Right ventricle myocardium inferior (tissue), 1 donor: ENCODE results near the gene C10orf95. TPM values are rescaled to one million over a fixed set of nuclear protein-coding genes. Genes with fewer than 3 reads are reported as not detected.
"Not testable (repeated sequence)": the region's sequence is repeated elsewhere in the genome, so short reads cannot be mapped to it uniquely, and the experiment has no call there.

ENCODE experiments used
- ATAC-seq: fragments of 200-7000 bp; cut with Tn5 transposase; one replicate; pipeline ENCODE4 v1.9.1; 2020; ENCODE audit warnings: mild to moderate bottlenecking, moderate library complexity
- DNase-seq: peaks from one replicate; pipeline ENCODE4 v3.0.0; 2021; ENCODE audit errors: missing footprints
- intact Hi-C: fragments of 100-400 bp; cut with DNase I; formaldehyde crosslinking; loops from one replicate; pipeline ENCODE4 v1.11.0; 2022
- total RNA-seq: library from RNA; stranded (reverse); fragmentation: NEBNext Ultra II Directional; extraction: Animal tissue kit (Norgen Biotek cat#: 25700); gene quantifications from one replicate; pipeline ENCODE4 v1.2.1, GENCODE V29; 2021
- donor health status: DM: no; HTN: yes; CAD: no; lungs with severe emphysema.

The C10orf95 gene
- total RNA-seq, 1 donor from 2014 or later = not detected

DNA sequence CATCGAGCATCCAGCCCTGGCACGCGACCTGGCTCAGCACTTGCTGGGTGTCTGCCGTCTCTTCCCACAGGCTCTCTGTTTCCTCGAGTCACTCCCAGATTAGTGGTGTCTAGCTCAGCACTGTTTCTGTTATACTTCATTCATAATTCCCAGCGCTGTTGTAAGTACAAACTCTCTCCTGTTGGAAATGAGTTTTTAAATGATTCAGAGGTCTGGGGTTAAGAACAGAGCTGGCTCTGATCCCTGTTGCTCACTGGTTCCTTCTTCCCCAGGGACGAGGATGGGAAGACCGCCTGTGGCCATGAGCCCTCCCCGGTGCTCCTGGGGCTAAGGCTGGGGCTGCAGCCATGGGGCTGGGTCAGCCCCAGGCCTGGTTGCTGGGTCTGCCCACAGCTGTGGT lies 17.3 kb upstream of the C10orf95 start:
- intact Hi-C loops = no loop called here
- DNase-seq = no peak
- ATAC-seq = peak; percentile 41

DNA sequence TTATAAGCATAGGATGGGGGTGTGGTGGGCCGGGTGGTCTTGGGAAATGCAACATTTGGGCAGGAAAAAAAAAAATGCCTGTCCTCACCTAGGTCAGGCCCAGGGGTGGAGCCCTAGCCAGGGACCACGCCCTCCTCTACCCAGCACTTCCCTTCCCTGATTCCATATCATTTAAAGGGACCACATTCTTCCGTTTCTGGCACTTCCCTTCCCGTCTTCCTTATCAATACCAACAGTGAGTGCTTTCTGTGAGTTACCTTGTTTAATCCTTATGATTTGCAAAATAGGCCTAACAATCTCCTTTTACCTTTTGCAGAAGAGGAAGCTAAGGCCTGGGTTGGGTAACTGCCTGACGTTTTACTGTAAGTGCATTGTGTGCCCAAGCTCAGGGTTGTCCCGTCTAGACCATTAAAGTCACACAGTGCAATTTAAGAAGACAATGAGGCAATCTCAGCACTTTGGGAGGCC lies 16.7 kb upstream of the C10orf95 start:
- ATAC-seq (no peak), DNase-seq (no peak)
- intact Hi-C loops = no loop called here

DNA sequence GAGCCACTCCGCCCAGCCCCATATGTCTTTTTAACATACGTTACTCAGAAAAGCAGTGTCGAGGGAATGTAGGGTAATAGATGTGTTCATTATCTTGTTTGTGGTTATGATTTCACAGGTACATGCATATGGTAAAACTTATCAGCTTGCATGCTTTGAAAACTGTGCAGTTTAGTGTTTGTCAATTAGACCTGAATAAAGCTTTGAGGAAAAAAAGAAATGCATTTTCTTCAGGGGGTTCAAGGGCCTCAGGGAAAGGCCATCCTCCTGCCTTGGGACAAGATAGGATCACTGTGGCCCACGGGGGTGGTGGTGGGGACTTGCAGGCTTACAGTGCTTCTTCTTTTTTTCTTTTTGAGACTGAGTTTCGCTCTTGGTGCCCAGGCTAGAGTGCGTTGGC lies 16.0 kb upstream of the C10orf95 start:
- no peak for DNase-seq
- intact Hi-C loops = no loop called here
- no peak for ATAC-seq

DNA sequence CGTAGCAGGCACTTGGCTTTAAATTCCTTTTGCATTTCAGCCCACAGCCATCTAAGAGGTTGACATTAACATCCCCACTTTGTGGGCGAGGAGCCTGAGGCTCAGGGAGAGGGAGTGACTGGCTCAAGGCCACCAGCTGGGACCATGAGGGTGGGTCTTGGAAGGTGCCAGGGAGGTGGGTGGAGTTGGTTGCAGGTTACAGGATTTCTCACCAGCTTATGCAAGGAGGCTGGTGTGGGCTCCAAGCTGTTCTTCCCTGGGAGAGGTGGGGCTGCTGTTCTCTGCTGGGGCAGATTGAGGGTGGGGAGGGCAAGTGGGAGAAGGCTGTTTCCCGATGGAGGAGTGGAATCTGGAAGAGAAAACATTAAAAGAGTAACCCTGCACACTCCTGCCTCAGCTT lies 14.1 kb upstream of the C10orf95 start:
- intact Hi-C loops = no loop called here
- DNase-seq = no peak
- no peak for ATAC-seq

DNA sequence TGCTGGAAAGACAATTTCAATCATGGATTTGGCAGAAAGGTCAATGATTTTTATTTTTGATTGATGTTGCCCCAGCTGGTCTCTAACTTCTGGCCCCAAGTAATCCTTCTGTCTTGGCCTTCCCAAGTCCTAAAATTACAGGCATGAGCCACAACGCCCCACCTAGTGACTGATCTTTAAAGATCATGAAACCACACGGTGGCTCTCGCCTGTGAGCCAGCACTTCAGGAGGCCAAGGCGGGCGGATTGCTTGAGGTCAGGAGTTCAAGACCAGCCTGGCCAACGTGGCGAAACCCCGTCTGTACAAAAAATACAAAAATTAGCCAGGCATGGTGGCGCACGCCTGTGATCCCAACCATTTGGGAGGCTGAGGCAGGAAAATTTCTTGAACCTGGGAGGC lies 12.6 kb upstream of the C10orf95 start:
- DNase-seq (no peak), ATAC-seq (no peak)
- intact Hi-C loops = loop anchor here (5.0 kb wide), 1 partner anchor 38 kb away; the partner anchor contains the start of genes ACTR1A and SUFU

DNA sequence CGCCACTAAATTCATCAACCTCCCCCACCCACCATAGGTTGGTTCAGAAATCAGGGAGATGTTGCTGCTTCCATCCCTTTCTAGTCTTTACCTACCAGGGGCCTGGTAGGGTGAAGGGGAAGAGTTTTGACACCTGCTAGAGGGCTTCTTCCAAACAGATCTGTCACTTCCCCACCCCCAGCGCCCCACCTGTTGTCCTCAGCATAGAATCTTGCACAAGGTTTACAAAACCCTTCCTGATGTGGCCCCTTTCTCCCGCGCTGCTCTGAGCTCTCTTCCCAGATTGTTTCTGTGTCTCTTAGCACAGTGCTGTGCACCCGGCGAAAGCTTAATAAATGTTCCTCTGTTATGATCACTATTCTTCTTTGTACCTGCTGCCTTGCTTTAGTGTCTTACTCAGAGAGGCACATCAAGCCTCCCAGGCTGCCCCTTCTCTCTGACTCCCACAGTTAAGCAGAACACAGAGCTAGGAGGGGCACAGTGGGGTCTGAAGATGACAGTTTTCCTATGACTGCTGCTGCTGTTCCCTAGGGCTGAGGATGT lies 11.2 kb upstream of the C10orf95 start:
- DNase-seq (no peak), ATAC-seq (no peak)
- intact Hi-C loops = loop anchor here (5.0 kb wide), 1 partner anchor 40 kb away; the partner anchor contains the start of genes ACTR1A and SUFU

DNA sequence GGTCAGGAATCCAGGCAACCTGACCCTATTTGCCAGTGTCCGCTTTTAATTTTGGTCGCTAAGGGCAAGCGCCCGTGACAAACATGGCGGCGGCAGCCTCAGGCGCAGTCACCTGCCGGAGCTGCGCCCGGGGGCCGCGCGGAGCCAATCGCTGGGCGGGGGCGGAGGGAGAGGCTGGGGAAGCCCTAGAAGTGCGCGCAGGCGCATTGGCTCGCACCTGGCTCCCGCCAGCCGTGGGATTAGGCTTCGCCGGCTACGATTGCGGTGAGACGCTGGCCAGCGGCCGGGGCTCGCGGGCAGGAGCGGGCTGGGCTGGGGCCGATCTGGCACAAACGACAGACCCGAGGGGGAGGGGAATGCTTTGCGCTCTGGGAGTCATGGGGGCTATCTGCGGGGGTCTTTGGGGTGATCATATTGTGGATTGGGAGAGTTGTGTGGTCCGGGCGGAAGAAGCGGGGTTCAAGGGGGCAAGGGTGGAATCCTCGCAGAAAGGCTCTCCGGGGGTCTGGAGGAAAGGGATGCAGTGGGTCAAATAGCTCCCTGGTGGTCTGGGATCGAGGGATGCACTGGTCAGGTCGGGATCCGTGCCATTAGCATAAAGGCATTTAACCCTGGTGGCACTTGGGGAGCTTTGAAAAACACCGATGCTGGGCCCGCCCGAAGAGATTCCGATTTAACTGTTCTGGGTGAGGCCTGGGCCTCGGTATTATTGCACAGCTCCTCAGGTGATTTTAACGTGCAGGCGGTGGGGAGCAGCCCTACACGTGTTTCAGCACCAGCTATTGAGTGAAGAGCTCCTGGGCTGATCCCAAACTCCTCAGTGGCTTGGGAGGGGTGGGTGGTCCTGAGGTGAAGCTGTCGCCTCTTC lies 10.1 kb upstream of the C10orf95 start:
- intact Hi-C loops = loop anchor here (5.0 kb wide), 1 partner anchor 41 kb away; the partner anchor contains the start of genes ACTR1A and SUFU
- peak; percentile 97 for DNase-seq
- ATAC-seq = peak; percentile 97

DNA sequence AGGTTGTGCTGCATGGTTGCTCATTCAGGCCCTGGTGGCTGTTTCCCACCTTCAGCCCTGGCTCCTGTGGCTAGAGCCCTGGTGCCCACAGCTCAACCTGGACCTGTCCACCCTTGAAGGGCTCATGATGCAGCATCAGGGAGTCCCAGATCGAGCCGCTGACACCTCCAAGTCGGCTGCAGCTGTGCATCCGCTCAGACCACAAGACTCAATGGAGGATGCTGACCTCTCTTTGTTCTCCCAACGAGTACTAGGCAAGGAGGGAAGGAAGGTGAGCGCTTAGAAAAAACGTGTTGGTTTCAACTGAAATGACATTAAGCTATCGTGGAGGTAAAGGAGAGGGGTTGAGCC lies 9.5 kb upstream of the C10orf95 start:
- peak; percentile 6 for ATAC-seq
- intact Hi-C loops = loop anchor here (5.0 kb wide), 1 partner anchor 41 kb away; the partner anchor contains the start of genes ACTR1A and SUFU

DNA sequence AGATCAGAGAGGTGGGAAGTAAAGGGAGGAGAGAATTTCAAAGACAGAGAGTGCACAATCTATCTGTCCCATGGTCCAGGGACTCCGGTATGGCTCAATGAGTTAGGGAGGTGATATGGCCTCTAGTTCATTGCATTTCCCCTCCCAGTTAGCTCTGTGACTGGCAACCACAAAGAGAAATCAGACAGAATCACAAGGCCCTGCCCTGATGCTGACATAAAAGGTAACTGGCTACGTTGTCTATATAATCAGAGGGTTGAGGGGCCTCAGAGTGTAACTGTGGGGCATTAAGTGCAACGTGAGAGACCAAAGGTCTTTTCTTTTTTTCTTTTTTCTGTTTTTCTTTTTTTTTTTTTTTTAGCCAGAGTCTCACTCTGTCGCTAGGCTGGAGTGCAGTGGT lies 7.3 kb upstream of the C10orf95 start:
- intact Hi-C loops = no loop called here
- ATAC-seq = no peak

More for the DNA sequence above, 9.5 kb upstream of the C10orf95 start:
- no peak for DNase-seq

DNA sequence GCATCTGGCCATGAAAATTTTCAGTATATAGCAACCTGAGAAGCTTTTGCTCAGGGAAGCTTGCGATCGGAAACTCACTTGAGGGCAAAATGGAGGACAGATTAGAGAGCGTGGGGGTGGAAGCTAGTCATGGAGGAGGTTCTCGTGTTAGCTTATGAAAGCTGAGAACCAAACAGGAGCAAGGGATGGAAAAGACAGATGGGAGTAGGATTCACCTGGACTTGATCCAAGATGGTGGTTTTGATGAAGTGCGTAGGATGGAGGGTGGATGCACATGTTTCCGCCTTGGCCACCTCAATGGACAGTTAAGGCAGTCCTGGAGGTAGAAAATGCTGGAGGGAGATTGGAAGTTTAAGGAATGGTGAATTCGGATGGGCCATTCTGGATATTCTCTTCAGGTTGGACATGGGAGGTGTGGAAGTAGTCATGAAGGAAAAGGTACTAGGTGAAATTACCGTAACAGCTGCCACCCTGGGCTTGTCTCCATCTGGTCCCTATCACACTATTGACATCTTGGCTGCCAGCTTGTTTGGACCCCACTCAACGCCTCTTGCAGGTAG lies 6.3 kb upstream of the C10orf95 start:
- no peak for ATAC-seq
- intact Hi-C loops = no loop called here
- DNase-seq = no peak

More for the DNA sequence above, 7.3 kb upstream of the C10orf95 start:
- DNase-seq = no peak

DNA sequence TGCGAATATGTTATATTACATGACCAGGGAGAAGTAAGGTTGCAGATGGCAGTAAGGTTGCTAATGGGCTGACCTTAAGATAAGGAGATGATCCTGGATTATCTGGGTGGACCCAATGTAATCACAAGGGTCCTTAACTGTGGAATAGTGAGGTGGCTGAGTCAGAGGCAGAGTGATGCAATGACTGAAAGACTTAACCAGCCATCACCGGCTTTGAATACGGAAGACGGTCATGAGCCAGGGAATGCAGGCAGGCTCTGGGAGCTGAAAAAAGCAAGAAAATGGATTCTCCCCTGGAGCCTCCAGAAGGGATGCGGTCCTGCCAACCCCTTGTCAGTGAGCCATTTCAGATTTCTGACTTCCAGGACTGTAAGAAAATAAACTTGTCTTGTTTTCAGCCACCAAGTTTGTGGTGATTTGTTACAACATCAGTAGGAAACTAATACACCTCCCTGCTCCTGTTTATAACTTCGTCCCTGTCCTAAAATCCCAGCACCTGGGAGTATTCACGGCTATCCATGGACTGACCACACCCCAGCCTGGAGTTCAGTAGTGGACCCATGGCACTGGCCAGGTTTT lies 4.6 kb upstream of the C10orf95 start:
- no peak for DNase-seq
- no peak for ATAC-seq
- intact Hi-C loops = no loop called here

DNA sequence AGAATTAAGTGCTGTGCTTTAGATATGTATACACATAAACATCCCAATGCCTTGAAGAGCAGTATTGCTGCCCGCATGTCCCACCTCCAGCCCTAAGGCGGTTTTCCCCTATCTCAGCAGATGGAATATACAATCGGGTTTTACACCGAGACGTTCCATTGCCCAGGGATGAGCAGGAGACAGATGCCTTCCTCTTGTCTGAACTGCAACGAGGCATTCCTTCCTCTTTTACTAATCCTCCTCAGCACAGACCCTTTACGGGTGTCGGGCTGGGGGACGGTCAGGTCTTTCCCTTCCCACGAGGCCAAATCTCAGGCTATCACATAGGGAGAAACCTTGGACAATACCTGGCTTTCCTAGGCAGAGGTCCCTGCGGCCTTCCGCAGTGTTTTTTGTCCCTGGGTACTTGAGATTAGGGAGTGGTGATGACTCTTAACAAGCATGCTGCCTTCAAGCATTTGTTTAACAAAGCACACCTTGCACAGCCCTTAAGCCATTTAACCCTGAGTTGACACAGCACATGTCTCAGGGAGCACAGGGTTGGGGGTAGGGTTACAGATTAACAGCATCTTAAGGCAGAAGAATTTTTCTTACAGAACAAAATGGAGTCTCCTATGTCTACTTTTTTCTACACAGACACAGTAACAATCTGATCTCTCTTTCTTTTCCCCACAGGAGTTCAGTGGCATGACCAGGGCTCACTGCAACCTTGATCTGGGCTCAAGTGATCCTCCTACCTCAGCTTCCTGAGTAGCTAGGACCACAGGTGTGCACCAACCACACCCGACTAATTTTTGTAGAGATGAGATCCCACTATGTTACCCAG lies 3.5 kb upstream of the C10orf95 start:
- DNase-seq, intact Hi-C loops, ATAC-seq: not testable (repeated sequence)

DNA sequence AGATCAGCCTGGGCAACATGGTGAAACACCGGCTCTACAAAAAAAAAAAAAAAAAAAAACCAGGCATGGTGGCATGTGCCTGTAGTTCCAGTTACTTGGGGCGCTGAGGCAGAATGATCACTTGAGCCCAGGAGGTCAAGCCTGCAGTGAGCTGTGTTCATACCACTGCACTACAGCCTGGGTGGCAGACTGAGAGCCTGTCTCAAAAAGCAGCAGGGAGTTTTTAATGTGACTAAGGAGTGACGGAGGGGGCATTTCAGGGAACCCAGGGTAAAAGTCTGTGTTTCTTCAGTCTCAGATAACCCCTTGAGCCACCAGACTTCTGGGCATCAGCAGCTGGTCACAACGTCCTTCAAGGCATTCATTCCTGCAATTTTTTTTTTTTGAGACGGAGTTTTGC lies 2.2 kb upstream of the C10orf95 start:
- intact Hi-C loops = no loop called here
- ATAC-seq = no peak
- no peak for DNase-seq

DNA sequence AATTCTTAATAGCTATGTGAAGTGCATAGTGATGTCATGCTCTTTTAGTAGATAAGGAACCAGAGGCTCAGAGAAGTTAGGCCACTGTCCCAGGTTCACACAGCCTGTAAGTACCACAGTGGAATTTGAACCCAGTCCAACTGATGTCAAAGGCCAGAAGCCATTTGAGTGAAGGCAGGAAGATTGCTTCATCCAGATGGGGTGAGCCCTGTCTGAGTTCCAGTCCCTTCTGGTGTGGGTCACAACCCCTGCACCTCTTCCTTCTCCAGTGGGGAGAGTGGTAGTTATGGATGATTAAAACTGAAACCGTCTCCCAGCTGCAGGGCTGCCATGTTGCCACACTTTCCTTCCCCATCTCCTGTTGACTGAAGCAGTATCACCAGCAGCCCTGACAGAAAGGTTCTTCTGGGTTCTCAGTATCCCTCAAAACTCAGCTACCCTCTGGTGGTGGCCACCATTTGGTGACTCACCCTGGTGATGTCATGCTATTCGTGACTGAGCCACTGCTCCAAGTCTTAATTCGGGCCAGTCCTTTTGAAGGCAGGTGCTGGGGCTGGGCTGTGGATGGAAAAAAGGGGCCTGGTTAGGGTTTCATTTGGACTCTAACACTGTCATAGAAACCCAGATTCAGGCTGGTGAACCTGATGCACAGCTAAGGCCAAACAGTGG lies 1.5 kb upstream of the C10orf95 start:
- peak; percentile 50 for ATAC-seq
- intact Hi-C loops = no loop called here
- no peak for DNase-seq

DNA sequence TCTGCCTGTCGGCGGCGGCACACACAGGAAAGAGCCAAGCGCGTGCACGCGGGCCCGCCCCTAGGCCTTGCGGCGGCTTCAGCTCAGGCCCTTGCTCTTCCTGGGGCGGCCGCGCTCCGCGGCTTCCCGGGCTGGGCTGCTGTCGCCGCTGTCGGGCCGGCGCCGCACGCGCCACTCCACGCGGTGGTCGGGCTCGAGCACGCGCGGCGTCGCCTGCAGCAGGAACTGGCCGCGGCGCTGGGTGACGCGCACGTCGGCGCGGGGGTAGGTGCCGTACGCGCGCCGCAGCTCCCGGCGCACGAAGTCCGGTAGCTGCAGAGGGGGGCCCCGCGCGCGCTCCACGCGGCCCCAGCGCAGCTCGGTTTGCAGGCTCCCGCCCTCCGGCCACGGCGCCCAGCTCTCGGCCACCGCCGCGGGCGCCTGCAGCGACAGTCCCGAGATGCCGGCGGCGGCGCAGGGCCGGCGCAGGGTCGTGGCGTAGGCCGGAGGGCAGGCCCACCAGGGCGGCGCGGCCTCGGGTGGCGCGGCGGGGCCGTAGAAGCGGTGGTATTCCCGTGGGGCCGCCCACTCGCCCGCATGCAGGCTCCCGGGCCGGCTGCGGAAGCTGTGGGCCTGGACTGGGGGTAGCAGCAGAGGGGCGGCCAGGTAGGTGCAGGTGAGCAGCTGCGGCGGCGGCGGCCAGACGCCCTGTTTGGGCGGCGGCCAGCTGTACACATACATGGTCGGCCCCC lies 804 bp downstream of the C10orf95 start:
- peak; percentile 94 for DNase-seq
- intact Hi-C loops = loop anchor here (2.0 kb wide), 1 partner anchor 18 kb away; the partner anchor contains the start of gene CUEDC2
- ATAC-seq = peak; percentile 93

DNA sequence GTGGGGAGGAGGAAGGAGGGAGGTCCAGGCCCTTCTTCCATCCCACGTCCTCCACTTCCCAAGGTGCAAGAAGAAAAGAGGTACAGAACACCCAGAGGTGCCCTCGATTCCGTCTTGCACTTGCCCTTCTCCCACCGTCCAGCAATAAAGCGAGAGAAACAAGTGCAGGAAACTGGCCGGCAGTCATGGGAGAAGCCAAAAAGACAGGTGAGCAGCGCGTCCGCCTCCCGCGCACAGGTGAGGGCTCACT lies 1.3 kb downstream of the C10orf95 start:
- ATAC-seq = no peak
- no peak for DNase-seq
- intact Hi-C loops = loop anchor here (2.0 kb wide), 1 partner anchor 17 kb away; the partner anchor contains the start of gene CUEDC2

DNA sequence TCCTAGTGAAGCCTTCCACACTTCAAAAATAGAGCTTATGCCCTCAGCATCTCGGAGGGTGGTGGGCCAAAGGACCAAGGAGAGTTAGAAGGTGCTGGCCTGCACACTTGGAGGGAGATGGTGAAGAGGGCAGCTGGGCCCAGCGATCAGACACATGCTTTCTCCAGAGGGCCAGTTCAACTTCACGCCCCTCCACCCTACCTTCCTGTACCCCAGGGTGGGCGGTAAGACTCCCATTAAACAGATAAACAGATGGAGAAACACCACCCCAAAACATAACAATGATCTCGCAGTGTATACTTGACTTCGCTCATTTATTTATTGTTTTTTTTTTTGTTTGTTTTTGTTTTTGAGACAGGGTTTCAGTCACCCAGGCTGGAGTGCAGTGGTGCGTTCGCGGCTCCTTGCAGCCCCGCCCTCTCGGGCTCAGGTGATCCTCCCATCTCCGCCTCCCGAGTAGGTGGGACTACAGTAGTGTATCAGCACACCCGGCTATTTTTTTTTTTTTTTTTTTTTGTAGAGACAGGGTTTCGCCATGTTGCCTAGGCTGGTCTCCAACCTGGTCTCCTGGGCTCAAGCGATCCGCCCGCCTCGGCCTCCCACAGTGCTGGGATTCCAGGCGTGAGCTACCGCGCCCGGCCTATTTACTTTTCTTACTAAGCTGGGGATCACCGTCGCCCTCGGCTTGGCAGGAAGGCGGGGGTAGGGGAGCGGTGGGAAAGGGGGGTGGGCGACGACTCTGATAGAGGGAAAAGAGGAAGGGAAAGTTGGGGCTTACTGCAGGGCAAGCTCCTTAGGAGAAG lies 1.8 kb downstream of the C10orf95 start:
- intact Hi-C loops = loop anchor here (2.0 kb wide), 1 partner anchor 17 kb away; the partner anchor contains the start of gene CUEDC2
- DNase-seq (no peak), ATAC-seq (peak; percentile 49)
